ENCODE results near the gene ZNF441.
A peak's percentile ranks its signal among the peaks of the same experiment; 100 is the strongest.
"Not testable (repeated sequence)": the region's sequence is repeated elsewhere in the genome, so short reads cannot be mapped to it uniquely, and the experiment has no call there.

GRCh38 chr19:11771520-11771919 is 4.7 kb downstream of the ZNF441 start:
- TF ChIP-seq EZH2phosphoT487 (conservative IDR thresholded peaks at IDR 0.05; ENCODE audit: low read length), result not testable (repeated sequence)
- peak; percentile 14 for TF ChIP-seq CTCF (IDR thresholded peaks at IDR 0.05; ENCODE audit: insufficient read depth, low read length, poor library complexity, severe bottlenecking)
